Astrocyte (in vitro differentiated cells and primary cell): ENCODE results near the gene WDR33. TPM values are rescaled to one million over a fixed set of nuclear protein-coding genes. Genes with fewer than 3 reads are reported as not detected.
"Not testable (repeated sequence)": the region's sequence is repeated elsewhere in the genome, so short reads cannot be mapped to it uniquely, and the experiment has no call there.

Experiments used
- DNase-seq: peaks from one replicate; pipeline ENCODE4 v3.0.0-alpha.2; 2010; ENCODE audit warnings: low read depth
- FAIRE-seq: peaks from 2 replicates; lab custom pipeline; 2011; peaks lifted over from hg19 to GRCh38; lab: Jason Lieb, UNC
- H2AFZ ChIP-seq: 2 replicates; pipeline ENCODE4 v1.6.0; 2012; ENCODE audit warnings: low read depth, low read length, inconsistent platforms
- H3K27ac ChIP-seq: 2 replicates; pipeline ENCODE4 v1.5.1; 2011; ENCODE audit warnings: low read depth, low read length, inconsistent platforms
- H3K27me3 ChIP-seq: 2 replicates; pipeline ENCODE4 v1.6.0; 2011; ENCODE audit warnings: low read length, inconsistent platforms; ENCODE audit not compliant: insufficient read depth
- H3K36me3 ChIP-seq: 2 replicates; pipeline ENCODE4 v1.5.1; 2011; ENCODE audit warnings: low read length, inconsistent platforms; ENCODE audit not compliant: insufficient read depth
- H3K4me1 ChIP-seq: 2 replicates; pipeline ENCODE4 v1.5.1; 2011; ENCODE audit warnings: low read length, inconsistent platforms; ENCODE audit not compliant: insufficient read depth
- H3K4me2 ChIP-seq: 2 replicates; pipeline ENCODE4 v1.6.0; 2012; ENCODE audit warnings: low read length, inconsistent platforms
- H3K4me3 ChIP-seq: 2 replicates; pipeline ENCODE4 v1.5.1; 2011; ENCODE audit warnings: low read depth, mild to moderate bottlenecking, low read length, inconsistent platforms; ENCODE audit not compliant: insufficient read depth
- H3K79me2 ChIP-seq: 2 replicates; pipeline ENCODE4 v1.6.0; 2012; ENCODE audit warnings: mild to moderate bottlenecking, low read length, inconsistent platforms; ENCODE audit not compliant: insufficient read depth
- H3K9ac ChIP-seq: 2 replicates; pipeline ENCODE4 v1.6.0; 2012; ENCODE audit warnings: mild to moderate bottlenecking, low read length, inconsistent platforms
- H3K9me3 ChIP-seq: 2 replicates; pipeline ENCODE4 v1.5.1; 2012; ENCODE audit warnings: low read depth, mild to moderate bottlenecking, low read length, inconsistent platforms; ENCODE audit not compliant: insufficient read depth
- H4K20me1 ChIP-seq: 2 replicates; pipeline ENCODE4 v1.6.0; 2012; ENCODE audit warnings: low read length, inconsistent platforms; ENCODE audit not compliant: insufficient read depth
- H3K27ac Mint-ChIP-seq: one replicate; pipeline ENCODE4 v1.8.0; 2021; ENCODE audit warnings: mild to moderate bottlenecking, mixed read lengths; ENCODE audit not compliant: unreplicated experiment
- H3K27me3 Mint-ChIP-seq: one replicate; pipeline ENCODE4 v1.8.0; 2021; ENCODE audit warnings: low read depth, mixed read lengths; ENCODE audit not compliant: unreplicated experiment
- H3K36me3 Mint-ChIP-seq: one replicate; pipeline ENCODE4 v1.8.0; 2021; ENCODE audit warnings: low read depth, mixed read lengths; ENCODE audit not compliant: unreplicated experiment
- H3K4me1 Mint-ChIP-seq: one replicate; pipeline ENCODE4 v1.8.0; 2021; ENCODE audit warnings: low read depth, mixed read lengths; ENCODE audit not compliant: unreplicated experiment
- H3K4me3 Mint-ChIP-seq: one replicate; pipeline ENCODE4 v1.8.0; 2021; ENCODE audit warnings: mild to moderate bottlenecking, moderate library complexity, mixed read lengths; ENCODE audit not compliant: unreplicated experiment
- H3K9me3 Mint-ChIP-seq: one replicate; pipeline ENCODE4 v1.8.0; 2021; ENCODE audit warnings: mild to moderate bottlenecking, mixed read lengths; ENCODE audit not compliant: unreplicated experiment
- CTCF ChIP-seq: IDR thresholded peaks from 2 replicates; pipeline ENCODE4 v1.5.1; 2011; ENCODE audit warnings: low read depth, mild to moderate bottlenecking, inconsistent platforms, low read length, moderate library complexity; ENCODE audit not compliant: insufficient read depth
- EZH2 ChIP-seq: IDR thresholded peaks from 2 replicates; pipeline ENCODE4 v1.6.1; 2012; ENCODE audit warnings: mild to moderate bottlenecking, low read length, inconsistent platforms; ENCODE audit not compliant: insufficient read depth
- total RNA-seq: library from RNA; stranded (reverse); gene quantifications from 2 replicates; pipeline ENCODE4 v1.2.1, GENCODE V29; 2021

WDR33 gene
- total RNA-seq, 1 donor from 2014 or later: 40.9 TPM

- no peak for TF ChIP-seq EZH2
- TF ChIP-seq CTCF: no peak
- Histone ChIP-seq H3K9me3 (no peaks in the 10 kb centered on the region), H3K4me3 (no peak overlapping the region), H3K27me3 (no peaks in the 10 kb centered on the region), H2AFZ (no peak overlapping the region), H3K9ac (no peak overlapping the region), H3K79me2 (no peaks in the 10 kb centered on the region), H3K27ac (no peak overlapping the region), H4K20me1 (no peaks in the 10 kb centered on the region), H3K4me1 (peaks cover 6% of the 10 kb centered on the region), H3K36me3 (no peaks in the 10 kb centered on the region), H3K4me2 (no peak overlapping the region)
- Mint-ChIP-seq H3K27ac (no peak overlapping the region), H3K36me3 (peaks cover 5% of the 10 kb centered on the region), H3K4me3 (no peak overlapping the region), H3K9me3 (peaks cover 24% of the 10 kb centered on the region), H3K4me1 (peaks cover 2% of the 10 kb centered on the region), H3K27me3 (peaks cover 5% of the 10 kb centered on the region)
- no peak for FAIRE-seq
- DNase-seq: peak; percentile 49
Observed at GRCh38 chr2:127829845-127830246, 18.9 kb upstream of the WDR33 start.

- H3K27ac Mint-ChIP-seq, H3K79me2 ChIP-seq, H3K9ac ChIP-seq, H3K9me3 ChIP-seq, H3K4me1 Mint-ChIP-seq, H3K4me1 ChIP-seq, H4K20me1 ChIP-seq, H3K4me3 Mint-ChIP-seq, H3K36me3 Mint-ChIP-seq, FAIRE-seq, H3K27ac ChIP-seq, DNase-seq, H3K4me3 ChIP-seq, H3K4me2 ChIP-seq, H3K36me3 ChIP-seq, H3K27me3 ChIP-seq, H2AFZ ChIP-seq: not testable (repeated sequence)
- Mint-ChIP-seq H3K9me3 (peaks cover 35% of the 10 kb centered on the region), H3K27me3 (peaks cover 16% of the 10 kb centered on the region)
Observed at GRCh38 chr2:127826708-127827107, 15.7 kb upstream of the WDR33 start.

GRCh38 chr2:127826047-127826446 is 15.1 kb upstream of the WDR33 start:
- Histone ChIP-seq H2AFZ (no peak overlapping the region), H3K9me3 (peaks cover 4% of the 10 kb centered on the region), H3K79me2 (no peaks in the 10 kb centered on the region), H3K27ac (no peak overlapping the region), H3K4me2 (no peak overlapping the region), H3K36me3 (no peaks in the 10 kb centered on the region), H4K20me1 (no peaks in the 10 kb centered on the region), H3K9ac (no peak overlapping the region), H3K27me3 (peaks cover 3% of the 10 kb centered on the region), H3K4me3 (no peak overlapping the region), H3K4me1 (peaks cover 5% of the 10 kb centered on the region)
- H3K27ac Mint-ChIP-seq: no peak overlapping the region
- TF ChIP-seq EZH2: no peak
- no peak for TF ChIP-seq CTCF
- H3K9me3 Mint-ChIP-seq: peaks cover 38% of the 10 kb centered on the region
- no peak overlapping the region for H3K4me3 Mint-ChIP-seq
- peak; percentile 23 for DNase-seq
- peaks cover 5% of the 10 kb centered on the region for H3K36me3 Mint-ChIP-seq
- H3K27me3 Mint-ChIP-seq: peaks cover 19% of the 10 kb centered on the region
- peaks cover 2% of the 10 kb centered on the region for H3K4me1 Mint-ChIP-seq
- FAIRE-seq: no peak
